VCaP (cell line): Measurements from ENCODE around the gene ZBTB7C.
A peak's percentile ranks its signal among the peaks of the same experiment; 100 is the strongest.

Source experiments
- H3K27ac ChIP-seq: fragments of 450-650 bp; 2 replicates; pipeline ENCODE4 v1.5.1; 2017
- TF ChIP-seq, protein P1 (sequence below): fragments of 450-650 bp; conservative IDR thresholded peaks from 2 replicates; pipeline ENCODE4 v1.5.1; 2017; ENCODE audit warnings: mild to moderate bottlenecking, moderate library complexity

The ZBTB7C gene

DNA sequence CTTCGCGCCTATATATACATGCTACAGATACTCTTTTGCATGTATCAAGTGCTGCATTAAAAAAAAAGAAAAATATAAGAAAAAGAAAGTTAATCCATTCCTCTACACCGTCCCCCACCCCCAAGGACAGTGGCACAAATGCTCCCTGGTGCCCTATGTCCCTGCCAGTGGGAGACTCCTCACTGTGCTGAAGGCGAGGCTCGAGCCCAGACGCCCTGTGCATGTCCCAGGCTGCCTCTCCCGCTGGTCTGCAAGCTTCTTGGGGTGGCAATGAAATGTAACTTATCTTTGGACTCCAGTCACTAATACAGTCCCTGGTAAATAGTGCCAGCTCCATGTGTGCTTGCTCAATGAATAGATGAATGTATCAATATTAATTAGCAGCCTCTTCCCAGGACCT, 293.2 kb downstream of the ZBTB7C start:
- TF ChIP-seq, protein P1, sequence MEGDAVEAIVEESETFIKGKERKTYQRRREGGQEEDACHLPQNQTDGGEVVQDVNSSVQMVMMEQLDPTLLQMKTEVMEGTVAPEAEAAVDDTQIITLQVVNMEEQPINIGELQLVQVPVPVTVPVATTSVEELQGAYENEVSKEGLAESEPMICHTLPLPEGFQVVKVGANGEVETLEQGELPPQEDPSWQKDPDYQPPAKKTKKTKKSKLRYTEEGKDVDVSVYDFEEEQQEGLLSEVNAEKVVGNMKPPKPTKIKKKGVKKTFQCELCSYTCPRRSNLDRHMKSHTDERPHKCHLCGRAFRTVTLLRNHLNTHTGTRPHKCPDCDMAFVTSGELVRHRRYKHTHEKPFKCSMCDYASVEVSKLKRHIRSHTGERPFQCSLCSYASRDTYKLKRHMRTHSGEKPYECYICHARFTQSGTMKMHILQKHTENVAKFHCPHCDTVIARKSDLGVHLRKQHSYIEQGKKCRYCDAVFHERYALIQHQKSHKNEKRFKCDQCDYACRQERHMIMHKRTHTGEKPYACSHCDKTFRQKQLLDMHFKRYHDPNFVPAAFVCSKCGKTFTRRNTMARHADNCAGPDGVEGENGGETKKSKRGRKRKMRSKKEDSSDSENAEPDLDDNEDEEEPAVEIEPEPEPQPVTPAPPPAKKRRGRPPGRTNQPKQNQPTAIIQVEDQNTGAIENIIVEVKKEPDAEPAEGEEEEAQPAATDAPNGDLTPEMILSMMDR, result no peak
- H3K27ac ChIP-seq, result no peak overlapping the region

DNA sequence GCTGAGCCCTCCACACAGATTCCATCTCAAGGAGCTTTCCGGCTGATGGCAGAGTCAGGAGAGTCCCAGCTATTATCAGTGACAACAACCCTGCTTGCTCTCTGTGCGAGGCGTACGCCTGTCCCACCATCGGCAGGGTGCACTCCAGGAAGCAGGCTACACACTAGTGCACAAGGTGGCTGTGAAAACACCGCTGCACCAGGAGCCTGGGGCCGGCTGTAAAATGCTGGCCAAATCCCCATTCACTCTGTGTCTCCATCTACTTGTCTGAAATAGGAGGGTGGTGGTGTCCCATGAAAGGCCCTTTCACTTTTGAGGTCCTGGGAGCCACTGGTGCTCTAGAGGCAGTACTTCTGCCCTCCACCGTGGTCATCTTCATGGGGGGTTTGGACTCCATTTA, 295.5 kb downstream of the ZBTB7C start:
- TF ChIP-seq, protein P1, result no peak
- no peak overlapping the region for H3K27ac ChIP-seq

DNA sequence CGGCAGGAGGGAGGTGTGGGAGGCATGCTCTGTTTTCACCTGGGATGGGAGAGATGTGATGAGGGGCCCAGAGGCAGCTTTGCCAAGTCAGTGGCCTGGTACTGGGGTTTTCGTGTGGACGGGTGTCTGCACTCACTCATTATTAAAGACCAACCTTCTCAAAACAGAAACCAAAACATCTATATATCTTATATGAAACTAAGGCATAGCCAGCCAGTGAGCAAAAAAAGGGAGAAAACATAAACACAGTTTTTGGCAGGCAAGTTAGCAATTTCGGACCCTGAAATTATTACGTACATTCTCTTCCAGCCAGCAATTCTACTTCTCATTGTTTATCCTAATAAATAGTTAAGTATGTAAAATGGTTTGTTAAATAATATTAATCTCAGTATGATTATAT, 297.6 kb downstream of the ZBTB7C start:
- TF ChIP-seq, protein P1, result no peak
- H3K27ac ChIP-seq, result no peak overlapping the region

DNA sequence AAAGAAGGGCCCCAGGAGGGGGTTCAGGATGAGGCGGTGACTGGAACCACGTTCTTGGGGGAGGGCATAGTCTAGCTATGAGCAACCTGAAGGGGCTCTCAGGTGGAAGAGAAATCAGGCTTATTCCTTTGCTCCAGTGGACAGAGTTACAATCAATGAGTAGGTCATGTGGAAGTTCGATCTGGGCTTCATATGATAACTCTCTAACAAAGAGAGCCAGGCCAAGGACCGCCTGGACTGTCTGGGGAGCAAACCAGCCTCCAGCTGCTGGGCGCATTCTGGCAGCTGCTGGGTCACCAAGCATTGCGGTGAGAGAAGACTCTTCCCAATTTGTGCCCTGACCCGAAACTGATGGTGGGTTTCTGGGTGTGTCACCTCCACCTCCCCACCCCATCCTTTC, 298.4 kb downstream of the ZBTB7C start:
- TF ChIP-seq, protein P1, result no peak
- H3K27ac ChIP-seq, result no peak overlapping the region

DNA sequence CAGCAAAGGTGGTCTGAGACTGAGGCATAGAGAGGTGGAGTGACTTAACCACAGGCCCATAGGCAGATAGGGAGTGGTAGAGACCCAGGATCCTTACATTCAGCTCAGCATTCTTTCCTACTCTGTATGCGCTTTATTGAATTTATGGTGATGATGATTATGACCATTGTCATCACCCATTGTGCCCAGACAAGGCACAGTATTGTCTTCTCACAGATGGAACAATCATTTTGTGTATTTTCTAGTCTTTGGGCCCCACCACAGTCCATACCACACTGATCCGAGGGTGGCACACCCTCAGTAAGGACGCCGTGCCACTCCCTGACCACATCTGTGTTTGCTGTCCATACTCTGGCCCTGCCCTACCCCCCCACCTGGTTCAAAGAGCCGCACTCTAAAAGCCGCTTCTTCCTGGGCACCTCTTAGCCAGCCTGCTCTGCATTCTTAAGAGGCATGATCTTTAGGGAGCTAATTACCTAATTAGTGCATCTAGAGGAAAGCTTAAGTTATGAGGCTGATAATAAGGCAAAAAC, 299.2 kb downstream of the ZBTB7C start:
- H3K27ac ChIP-seq, result no peak overlapping the region
- TF ChIP-seq, protein P1, result no peak

DNA sequence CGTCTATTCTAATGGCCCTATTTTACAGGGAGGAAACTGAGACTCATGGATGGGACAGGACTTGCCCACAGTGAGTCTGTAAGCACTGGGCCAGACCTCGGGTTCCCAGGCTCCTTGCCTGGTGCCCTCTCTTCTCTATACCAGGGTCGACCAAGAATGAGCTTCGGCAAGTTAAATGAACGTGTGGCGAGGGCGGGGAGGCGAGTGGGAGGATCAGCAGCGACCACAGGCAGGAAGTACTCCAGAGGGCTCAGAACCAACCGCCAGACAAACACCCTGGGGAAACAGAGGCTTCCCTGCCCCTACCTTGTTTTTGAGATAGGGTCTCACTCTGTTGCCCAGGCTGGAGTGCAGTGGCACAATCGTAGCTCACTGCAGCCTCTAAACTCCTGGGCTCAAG, 301.0 kb downstream of the ZBTB7C start:
- H3K27ac ChIP-seq, result no peak overlapping the region
- TF ChIP-seq, protein P1, result no peak

DNA sequence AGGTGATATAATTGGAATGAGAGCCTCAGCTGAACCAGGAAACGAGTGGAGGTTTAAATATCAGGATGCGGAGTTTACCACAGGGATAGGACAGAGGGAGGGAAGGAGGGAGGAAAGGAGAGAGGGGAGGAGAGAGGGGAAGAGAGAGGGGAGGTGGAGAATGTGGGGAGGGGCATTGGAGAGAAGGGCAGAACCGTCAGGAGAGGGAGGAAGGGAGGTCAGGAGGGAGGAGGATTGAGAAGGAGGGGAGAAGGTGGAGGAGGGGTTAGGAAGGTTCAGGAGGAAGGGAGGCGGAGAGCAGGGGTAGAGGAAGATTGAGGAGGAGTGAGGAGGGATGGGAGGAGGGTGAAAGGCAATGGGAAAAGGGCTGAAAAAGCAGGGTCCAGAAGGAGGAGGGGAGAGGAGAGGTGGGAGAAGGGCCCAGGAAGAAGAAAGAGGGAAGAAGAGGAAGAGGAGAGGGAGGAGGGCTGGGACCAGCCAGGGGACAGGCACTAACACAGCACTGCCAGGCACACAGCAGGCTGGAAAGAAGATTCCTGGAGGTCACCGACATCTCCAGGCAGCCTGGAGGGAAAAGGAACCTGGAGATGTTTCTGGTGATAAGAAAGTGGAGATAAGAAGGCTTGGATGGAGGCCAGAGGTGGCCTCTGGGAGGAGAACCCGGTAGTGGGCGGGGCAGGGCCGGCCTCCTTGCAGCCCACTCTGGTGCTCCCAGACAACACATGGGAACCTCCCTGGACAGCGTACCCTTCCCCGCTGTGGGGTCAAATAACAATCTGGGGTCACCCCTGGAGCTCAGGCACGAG, 302.0 kb downstream of the ZBTB7C start:
- H3K27ac ChIP-seq, result peak overlapping the region; percentile 57; the same call in 1 of the 2 replicates
- TF ChIP-seq, protein P1, result no peak
